GM12872 (cell line): Measurements from ENCODE around the gene RSAD2.
A peak's percentile ranks its signal among the peaks of the same experiment; 100 is the strongest.

Experiments used
- CTCF ChIP-seq: IDR thresholded peaks from 3 replicates; pipeline ENCODE4 v1.5.1; 2011; ENCODE audit warnings: low read depth, mild to moderate bottlenecking, low read length, moderate library complexity; ENCODE audit not compliant: insufficient read depth

The RSAD2 gene

DNA sequence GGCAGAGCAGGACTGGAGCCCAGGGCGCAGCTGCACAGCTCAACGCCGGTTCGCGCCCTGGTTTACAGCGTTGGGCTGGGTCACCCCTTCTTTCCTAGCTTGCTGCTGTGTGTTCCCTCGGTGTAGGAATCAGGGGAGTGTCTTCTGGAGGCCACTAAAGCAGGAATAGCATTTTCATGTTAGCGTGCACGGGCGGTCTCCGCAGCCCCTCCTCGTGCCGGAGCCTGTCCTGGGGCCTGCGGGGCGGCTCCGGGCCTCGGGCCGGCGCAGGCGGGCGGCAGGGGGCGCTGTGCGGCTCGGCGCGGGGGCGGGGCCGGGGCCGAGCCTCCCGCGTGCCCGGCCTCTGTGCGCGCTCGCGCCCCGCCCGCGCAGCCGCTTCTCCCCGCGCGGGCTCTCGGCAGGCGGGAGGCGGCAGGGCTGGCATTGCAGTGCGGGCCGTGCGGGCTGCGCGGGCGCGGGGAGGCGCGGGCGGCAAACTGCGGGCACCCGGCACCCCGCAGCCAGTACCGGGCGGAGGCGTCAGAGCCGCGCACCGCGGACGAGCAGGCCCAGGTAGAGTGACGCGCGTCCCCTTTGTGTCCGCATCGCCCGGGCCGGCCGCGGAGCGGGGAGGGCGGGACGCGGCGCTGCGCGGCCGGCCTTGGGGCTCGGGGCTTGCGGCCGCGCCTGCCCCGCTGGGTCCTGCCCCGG lies 39.6 kb downstream of the RSAD2 start, which contains the start of gene RNF144A:
TSS of gene RNF144A (plus strand) at position 342 of the 690 bp plus-strand sequence. CDS start 79,515 bp downstream, outside the sequence.
- peak; percentile 45; the same call in 2 of the 3 replicates for TF ChIP-seq CTCF

- no peak for TF ChIP-seq CTCF
Observed at GRCh38 chr2:6917761-6918421, 40.3 kb downstream of the RSAD2 start.

- TF ChIP-seq CTCF = no peak
Observed at GRCh38 chr2:6919901-6920742, 42.5 kb downstream of the RSAD2 start.

GRCh38 chr2:6920743-6921064 lies 43.1 kb downstream of the RSAD2 start:
- TF ChIP-seq CTCF = no peak

GRCh38 chr2:6921321-6921922 lies 43.8 kb downstream of the RSAD2 start:
- no peak for TF ChIP-seq CTCF

DNA sequence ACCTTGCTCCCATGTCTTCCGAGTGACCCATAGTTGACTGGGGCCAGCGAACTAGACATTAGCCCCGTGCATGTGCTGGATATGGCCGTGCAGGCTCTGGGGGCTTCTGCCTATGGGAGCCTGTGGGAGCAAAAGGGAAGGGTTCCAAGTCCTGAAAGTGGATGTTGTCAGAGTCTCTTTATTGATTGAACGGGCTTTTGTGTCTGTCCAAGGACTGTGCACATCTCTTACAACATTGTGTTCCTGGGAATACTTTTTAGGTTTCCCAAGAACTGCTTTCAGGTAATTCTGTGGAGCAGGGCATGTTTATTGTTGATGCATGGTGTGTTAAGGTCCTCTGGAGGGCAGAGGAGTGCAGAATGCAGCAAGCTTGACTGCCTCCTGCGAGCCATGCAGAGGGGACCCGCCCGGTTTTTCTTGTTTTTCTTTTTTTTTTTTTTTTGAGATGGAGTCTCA lies 44.7 kb downstream of the RSAD2 start:
- TF ChIP-seq CTCF = 0 out of 3 replicates have a peak, but pooled peaks have one; percentile 13

DNA sequence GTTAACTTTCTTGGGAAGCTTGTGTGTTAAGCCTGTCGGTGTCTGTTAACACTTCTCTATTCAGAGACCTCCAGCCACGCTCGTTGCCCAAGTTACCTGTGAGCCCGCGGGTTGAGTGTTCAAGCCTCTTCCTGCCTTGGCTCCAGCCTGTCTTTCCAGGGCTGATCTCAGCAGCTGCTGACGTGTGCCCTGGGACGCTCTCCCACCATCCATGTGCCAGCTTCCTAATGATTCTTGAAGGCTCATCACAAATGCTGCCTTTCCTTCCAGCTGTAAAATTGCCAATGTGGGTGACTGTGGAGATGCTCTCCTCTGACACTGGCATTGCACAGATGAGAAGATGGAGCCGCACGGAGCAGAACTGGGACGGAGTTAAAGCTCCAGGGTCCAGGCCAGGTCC lies 45.7 kb downstream of the RSAD2 start:
- no peak for TF ChIP-seq CTCF
